HK-2 (cell line): ENCODE data around the gene HEY2.
"Not testable (repeated sequence)": the region's sequence is repeated elsewhere in the genome, so short reads cannot be mapped to it uniquely, and the experiment has no call there.

Experiments
- DNase-seq: peaks from one replicate; pipeline ENCODE4 v3.0.0-alpha.2; 2018; ENCODE audit not compliant: unreplicated experiment

Gene HEY2

GRCh38 chr6:125769147-125769783, 19.8 kb downstream of the HEY2 start:
- DNase-seq, result no peak

- DNase-seq, result no peak
These were observed 24.2 kb downstream of the HEY2 start for GRCh38 chr6:125773387-125774341.

GRCh38 chr6:125776107-125776826, 26.8 kb downstream of the HEY2 start:
- not testable (repeated sequence) for DNase-seq

GRCh38 chr6:125779924-125780539, 30.6 kb downstream of the HEY2 start:
- peak; percentile 90 for DNase-seq

- DNase-seq, result peak; percentile 63
These were observed 31.3 kb downstream of the HEY2 start for GRCh38 chr6:125780540-125781313.

- no peak for DNase-seq
These were observed 32.0 kb downstream of the HEY2 start for GRCh38 chr6:125781314-125781868.

- no peak for DNase-seq
These were observed 34.9 kb downstream of the HEY2 start for GRCh38 chr6:125784365-125784764.

- DNase-seq, result no peak
These were observed 38.4 kb downstream of the HEY2 start for GRCh38 chr6:125787791-125788190.

GRCh38 chr6:125789167-125789566, 39.7 kb downstream of the HEY2 start:
- no peak for DNase-seq

- peak; percentile 45 for DNase-seq
These were observed 40.3 kb downstream of the HEY2 start for GRCh38 chr6:125789576-125790357.

GRCh38 chr6:125790358-125791150, 41.1 kb downstream of the HEY2 start, which contains the start of gene NCOA7:
NCOA7 (plus strand) TSS chr6:125790960; CDS start chr6:125815355, 24,395 bp downstream.
- DNase-seq, result peak; percentile 79

GRCh38 chr6:125791151-125791819, 41.9 kb downstream of the HEY2 start:
- DNase-seq, result peak; percentile 49

GRCh38 chr6:125791820-125792165, 42.4 kb downstream of the HEY2 start:
- DNase-seq, result no peak

GRCh38 chr6:125792172-125792571, 42.7 kb downstream of the HEY2 start:
- DNase-seq, result no peak

GRCh38 chr6:125792680-125793079, 43.2 kb downstream of the HEY2 start:
- DNase-seq, result no peak

GRCh38 chr6:125793280-125793679, 43.8 kb downstream of the HEY2 start:
- DNase-seq, result no peak

- DNase-seq, result no peak
These were observed 44.4 kb downstream of the HEY2 start for GRCh38 chr6:125793863-125794262.

GRCh38 chr6:125794342-125795137, 45.1 kb downstream of the HEY2 start:
- DNase-seq, result no peak
